ENCODE measurements around the gene NOXA1.
"Not testable (repeated sequence)": the region's sequence is repeated elsewhere in the genome, so short reads cannot be mapped to it uniquely, and the experiment has no call there.

NOXA1 gene

GRCh38 chr9:137466389-137467085, 43.3 kb downstream of the NOXA1 start:
- not testable (repeated sequence) for FAIRE-seq

- no peak for FAIRE-seq
Observed at GRCh38 chr9:137467161-137467581, 44.0 kb downstream of the NOXA1 start.

- FAIRE-seq = no peak
Observed at GRCh38 chr9:137467896-137468295, 44.7 kb downstream of the NOXA1 start.

- FAIRE-seq = no peak
Observed at GRCh38 chr9:137470785-137471184, 47.6 kb downstream of the NOXA1 start.

- no peak for FAIRE-seq
Observed at GRCh38 chr9:137474271-137474670, 51.1 kb downstream of the NOXA1 start.

GRCh38 chr9:137475666-137476065, 52.5 kb downstream of the NOXA1 start:
- FAIRE-seq = no peak

GRCh38 chr9:137476856-137477255, 53.7 kb downstream of the NOXA1 start:
- no peak for FAIRE-seq

- no peak for FAIRE-seq
Observed at GRCh38 chr9:137477778-137478612, 54.8 kb downstream of the NOXA1 start.

GRCh38 chr9:137478613-137478961, 55.4 kb downstream of the NOXA1 start:
- FAIRE-seq = no peak

- FAIRE-seq = no peak
Observed at GRCh38 chr9:137478962-137479861, 56.0 kb downstream of the NOXA1 start.

GRCh38 chr9:137479892-137480685, 56.9 kb downstream of the NOXA1 start:
- FAIRE-seq = no peak

- no peak for FAIRE-seq
Observed at GRCh38 chr9:137480686-137481683, 57.8 kb downstream of the NOXA1 start.

GRCh38 chr9:137482094-137482781, 59.0 kb downstream of the NOXA1 start:
- no peak for FAIRE-seq

Data from A204.1 (cell line).